ENCODE data around the gene BRWD1. TPM values are rescaled to one million over a fixed set of nuclear protein-coding genes. Genes with fewer than 3 reads are reported as not detected.

The BRWD1 gene
- total and polyA plus RNA-seq, 10 donors, result 7.2 to 98.0 (median 55.7) TPM

- H3K4me3 ChIP-seq, result peak overlapping the region; percentile 67 to 92 (median 78)
- TF ChIP-seq POLR2AphosphoS5 (IDR thresholded peaks at IDR 0.05), result no peak
- H3K27me3 ChIP-seq (replicated peaks in 1 of 7), result no peaks in the 10 kb centered on the region
- no peaks in the 10 kb centered on the region for H3K9me3 ChIP-seq
- intact Hi-C loops (cut with DNase I; ENCODE audit: low total_unique reads), result loop anchor here (5.0 kb wide), 1 partner anchor 39 kb away; no protein-coding TSS in a partner anchor
- no peak for DNase-seq
- peak overlapping the region; percentile 85 to 99 (median 94) for H3K27ac ChIP-seq
- 0 to 1% (median 1%) methylated on average over 11 of the region's 11 CpGs for WGBS, 5 donors
- peaks cover 14 to 52% (median 43%) of the 10 kb centered on the region in 6 donors for H3K4me1 ChIP-seq
- peaks cover 2 to 38% (median 13%) of the 10 kb centered on the region in 6 donors for H3K36me3 ChIP-seq
Observed at GRCh38 chr21:39348040-39348354, 34.6 kb upstream of the BRWD1 start.

- no peak for TF ChIP-seq POLR2A (IDR thresholded peaks at IDR 0.05)
- TF ChIP-seq POLR2AphosphoS5 (IDR thresholded peaks at IDR 0.05), result no peak
- TF ChIP-seq CTCF (IDR thresholded peaks at IDR 0.05 in 8 of 11, conservative IDR thresholded peaks at IDR 0.05 in 3 of 11), result no peak
- H3K27me3 ChIP-seq (replicated peaks in 1 of 7), result no peaks in the 10 kb centered on the region
- no peak for DNase-seq
- H3K36me3 ChIP-seq, result peaks cover 2 to 42% (median 15%) of the 10 kb centered on the region in 6 donors
- peaks cover 14 to 52% (median 43%) of the 10 kb centered on the region in 6 donors for H3K4me1 ChIP-seq
- 11 to 13% (median 12%) methylated on average over 10 of the region's 10 CpGs for WGBS, 5 donors
- peak overlapping the region; percentile 67 to 92 (median 78) for H3K4me3 ChIP-seq
- H3K27ac ChIP-seq, result peak overlapping the region in 7 of 8 donors; percentile 85 to 99 (median 95)
- H3K9me3 ChIP-seq, result no peaks in the 10 kb centered on the region
- intact Hi-C loops (cut with DNase I; ENCODE audit: low total_unique reads), result loop anchor here (5.0 kb wide), 1 partner anchor 40 kb away; no protein-coding TSS in a partner anchor
Observed at GRCh38 chr21:39347537-39347936, 34.1 kb upstream of the BRWD1 start.

GRCh38 chr21:39346671-39347331 is 33.4 kb upstream of the BRWD1 start:
- no peaks in the 10 kb centered on the region for H3K9me3 ChIP-seq
- H3K27me3 ChIP-seq (replicated peaks in 1 of 7), result no peaks in the 10 kb centered on the region
- WGBS, 5 donors, result 57 to 70% (median 67%) methylated on average over 7 of the region's 7 CpGs
- TF ChIP-seq CTCF (IDR thresholded peaks at IDR 0.05 in 8 of 11, conservative IDR thresholded peaks at IDR 0.05 in 3 of 11) (no peak), POLR2A (IDR thresholded peaks at IDR 0.05) (no peak), POLR2AphosphoS5 (IDR thresholded peaks at IDR 0.05) (no peak)
- peak overlapping the region in 4 of 8 donors; percentile 39 to 98 (median 96) for H3K27ac ChIP-seq
- H3K4me3 ChIP-seq, result peak overlapping the region in 5 of 8 donors; percentile 67 to 92 (median 80)
- H3K36me3 ChIP-seq, result peaks cover 2 to 49% (median 20%) of the 10 kb centered on the region in 6 donors
- no peak for DNase-seq
- peaks cover 14 to 52% (median 43%) of the 10 kb centered on the region in 6 donors for H3K4me1 ChIP-seq
- intact Hi-C loops (cut with DNase I; ENCODE audit: low total_unique reads), result loop anchor here (5.0 kb wide), 1 partner anchor 40 kb away; no protein-coding TSS in a partner anchor

- 42 to 51% (median 45%) methylated on average over 3 of the region's 3 CpGs for WGBS, 5 donors
- intact Hi-C loops (cut with DNase I; ENCODE audit: low total_unique reads), result loop anchor here (5.0 kb wide), 1 partner anchor 41 kb away; no protein-coding TSS in a partner anchor
- no peak for DNase-seq
- H3K36me3 ChIP-seq, result peaks cover 5 to 55% (median 26%) of the 10 kb centered on the region in 6 donors
- H3K27ac ChIP-seq, result peak overlapping the region in 2 of 8 donors; percentile 95 to 98
- no peak overlapping the region for H3K4me3 ChIP-seq
- peaks cover 14 to 52% (median 43%) of the 10 kb centered on the region in 6 donors for H3K4me1 ChIP-seq
- H3K27me3 ChIP-seq (replicated peaks in 1 of 7), result no peaks in the 10 kb centered on the region
- H3K9me3 ChIP-seq, result no peaks in the 10 kb centered on the region
- TF ChIP-seq CTCF (IDR thresholded peaks at IDR 0.05 in 8 of 11, conservative IDR thresholded peaks at IDR 0.05 in 3 of 11), result no peak
- no peak for TF ChIP-seq POLR2AphosphoS5 (IDR thresholded peaks at IDR 0.05)
- no peak for TF ChIP-seq POLR2A (IDR thresholded peaks at IDR 0.05)
Observed at GRCh38 chr21:39346206-39346605, 32.8 kb upstream of the BRWD1 start.
